Gastrocnemius medialis (tissue), 4 donors: ENCODE measurements around the gene GPBAR1.

Source experiments
- CTCF ChIP-seq, 5 experiments: fragments of 450-650 bp in 3 of 5; fragments of 200-600 bp in 2 of 5; sonication (generic) in 2 of 5; IDR thresholded peaks in 4 of 5; conservative IDR thresholded peaks in 1 of 5; 1 replicate in 4 of 5; 2 replicates in 1 of 5; pipeline ENCODE4 v1.5.1; 2016 to 2019; ENCODE audit warnings: antibody characterized with exemption in 5 of 5, mild to moderate bottlenecking in 3 of 5, moderate library complexity in 3 of 5
- POLR2A ChIP-seq, 2 donors: fragments of 450-650 bp; IDR thresholded peaks; one replicate each; pipeline ENCODE4 v1.6.1; 2017; ENCODE audit warnings: antibody characterized with exemption in 2 of 2, mild to moderate bottlenecking in 2 of 2, moderate library complexity in 2 of 2

- TF ChIP-seq POLR2A (IDR thresholded peaks at IDR 0.05) (no peak), CTCF (IDR thresholded peaks at IDR 0.05 in 4 of 5, conservative IDR thresholded peaks at IDR 0.05 in 1 of 5) (no peak)
Observed at GRCh38 chr2:218214116-218214515, 46.7 kb upstream of the GPBAR1 start.
